Measurements from ENCODE around the gene NDST4.
A peak's percentile ranks its signal among the peaks of the same experiment; 100 is the strongest.

DNA sequence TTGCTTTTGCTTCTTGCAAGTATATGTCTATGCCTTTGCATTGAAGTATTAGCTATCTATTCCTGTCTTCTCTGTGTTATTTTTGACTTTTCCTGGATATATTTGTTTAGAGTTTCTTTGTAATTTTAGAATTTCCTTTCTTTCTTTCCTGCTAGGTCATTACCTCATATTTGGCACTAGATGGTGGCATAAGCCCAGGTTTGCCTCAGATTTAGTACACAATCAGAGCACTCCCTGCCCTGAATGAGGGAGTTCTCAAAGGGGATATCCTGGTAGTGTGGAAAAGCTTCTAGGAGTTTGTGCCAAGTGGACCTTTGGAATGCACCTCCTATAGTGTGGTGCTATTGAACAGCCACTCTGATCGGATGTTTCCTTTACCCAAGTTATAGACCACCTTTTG lies 333.2 kb downstream of the NDST4 start:
- TF ChIP-seq POLR2A (IDR thresholded peaks at IDR 0.05) (no peak), EP300 (IDR thresholded peaks at IDR 0.05) (no peak), POLR2AphosphoS5 (IDR thresholded peaks at IDR 0.05) (no peak)
- TF ChIP-seq, protein P1, sequence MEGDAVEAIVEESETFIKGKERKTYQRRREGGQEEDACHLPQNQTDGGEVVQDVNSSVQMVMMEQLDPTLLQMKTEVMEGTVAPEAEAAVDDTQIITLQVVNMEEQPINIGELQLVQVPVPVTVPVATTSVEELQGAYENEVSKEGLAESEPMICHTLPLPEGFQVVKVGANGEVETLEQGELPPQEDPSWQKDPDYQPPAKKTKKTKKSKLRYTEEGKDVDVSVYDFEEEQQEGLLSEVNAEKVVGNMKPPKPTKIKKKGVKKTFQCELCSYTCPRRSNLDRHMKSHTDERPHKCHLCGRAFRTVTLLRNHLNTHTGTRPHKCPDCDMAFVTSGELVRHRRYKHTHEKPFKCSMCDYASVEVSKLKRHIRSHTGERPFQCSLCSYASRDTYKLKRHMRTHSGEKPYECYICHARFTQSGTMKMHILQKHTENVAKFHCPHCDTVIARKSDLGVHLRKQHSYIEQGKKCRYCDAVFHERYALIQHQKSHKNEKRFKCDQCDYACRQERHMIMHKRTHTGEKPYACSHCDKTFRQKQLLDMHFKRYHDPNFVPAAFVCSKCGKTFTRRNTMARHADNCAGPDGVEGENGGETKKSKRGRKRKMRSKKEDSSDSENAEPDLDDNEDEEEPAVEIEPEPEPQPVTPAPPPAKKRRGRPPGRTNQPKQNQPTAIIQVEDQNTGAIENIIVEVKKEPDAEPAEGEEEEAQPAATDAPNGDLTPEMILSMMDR (IDR thresholded peaks at IDR 0.05): peak in 1 of 4 experiments; percentile 32
